Body of pancreas (tissue), 4 donors: ENCODE data around the gene COL4A2.

Source experiments
- POLR2A ChIP-seq, 3 donors: fragments of 450-650 bp; IDR thresholded peaks; one replicate each; pipeline ENCODE4 v1.6.1; 2016; ENCODE audit warnings: antibody characterized with exemption in 3 of 3, mild to moderate bottlenecking in 2 of 3
- TF ChIP-seq, protein P1 (sequence below), 7 experiments: fragments of 450-650 bp in 4 of 7; fragments of 200-600 bp in 3 of 7; sonication (generic) in 3 of 7; IDR thresholded peaks; one replicate each; pipeline ENCODE4 v1.5.1; 2016 to 2019; ENCODE audit warnings: antibody characterized with exemption in 7 of 7

DNA sequence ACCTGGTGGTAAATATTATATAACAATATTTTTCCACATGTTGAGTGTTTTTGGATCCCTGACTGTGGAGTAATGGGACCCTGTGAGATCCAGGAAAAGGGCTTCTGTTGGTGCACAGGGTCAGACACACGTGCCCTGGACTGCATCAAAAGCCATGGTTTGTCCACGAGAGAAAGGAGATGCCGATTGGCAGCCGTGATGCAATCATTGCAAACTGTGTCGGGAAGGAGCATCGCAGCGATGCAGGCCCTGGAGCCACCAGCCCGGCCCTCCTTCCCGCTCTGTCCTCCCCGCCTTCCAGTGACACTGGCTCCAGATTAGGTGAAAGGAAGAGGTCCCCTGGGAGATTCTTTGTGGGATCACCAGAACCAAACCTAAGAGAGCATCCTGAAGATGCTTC, 9.1 kb downstream of the COL4A2 start:
- TF ChIP-seq, protein P1, sequence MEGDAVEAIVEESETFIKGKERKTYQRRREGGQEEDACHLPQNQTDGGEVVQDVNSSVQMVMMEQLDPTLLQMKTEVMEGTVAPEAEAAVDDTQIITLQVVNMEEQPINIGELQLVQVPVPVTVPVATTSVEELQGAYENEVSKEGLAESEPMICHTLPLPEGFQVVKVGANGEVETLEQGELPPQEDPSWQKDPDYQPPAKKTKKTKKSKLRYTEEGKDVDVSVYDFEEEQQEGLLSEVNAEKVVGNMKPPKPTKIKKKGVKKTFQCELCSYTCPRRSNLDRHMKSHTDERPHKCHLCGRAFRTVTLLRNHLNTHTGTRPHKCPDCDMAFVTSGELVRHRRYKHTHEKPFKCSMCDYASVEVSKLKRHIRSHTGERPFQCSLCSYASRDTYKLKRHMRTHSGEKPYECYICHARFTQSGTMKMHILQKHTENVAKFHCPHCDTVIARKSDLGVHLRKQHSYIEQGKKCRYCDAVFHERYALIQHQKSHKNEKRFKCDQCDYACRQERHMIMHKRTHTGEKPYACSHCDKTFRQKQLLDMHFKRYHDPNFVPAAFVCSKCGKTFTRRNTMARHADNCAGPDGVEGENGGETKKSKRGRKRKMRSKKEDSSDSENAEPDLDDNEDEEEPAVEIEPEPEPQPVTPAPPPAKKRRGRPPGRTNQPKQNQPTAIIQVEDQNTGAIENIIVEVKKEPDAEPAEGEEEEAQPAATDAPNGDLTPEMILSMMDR (IDR thresholded peaks at IDR 0.05): no peak
- no peak for TF ChIP-seq POLR2A (IDR thresholded peaks at IDR 0.05)
